K562 (cell line): ENCODE measurements around the gene PMPCA. TPM values are rescaled to one million over a fixed set of nuclear protein-coding genes. Genes with fewer than 3 reads are reported as not detected.

ENCODE experiments used
- CC2D1A ChIP-seq: fragments of 450-650 bp; IDR thresholded peaks from 2 replicates; pipeline ENCODE4 v1.6.1; 2017; ENCODE audit warnings: mild to moderate bottlenecking
- CEBPB ChIP-seq: fragments of 450-650 bp; IDR thresholded peaks from 2 replicates; pipeline ENCODE4 v1.6.1; 2016; ENCODE audit warnings: missing genetic modification characterization, missing compliant biosample characterization
- ESRRA ChIP-seq: fragments of 450-650 bp; IDR thresholded peaks from 2 replicates; pipeline ENCODE4 v1.6.1; 2014; ENCODE audit warnings: low read depth, mild to moderate bottlenecking, moderate library complexity, borderline replicate concordance
- FUS ChIP-seq: fragments of 200-400 bp; formaldehyde crosslinking; optimal IDR thresholded peaks from 2 replicates; pipeline ENCODE3; 2017; ENCODE audit warnings: low read depth, low read length
- GATAD2B ChIP-seq: fragments of 450-650 bp; IDR thresholded peaks from 2 replicates; pipeline ENCODE4 v1.6.1; 2017; ENCODE audit warnings: mild to moderate bottlenecking, borderline replicate concordance
- HDAC2 ChIP-seq: fragments of 450-650 bp; IDR thresholded peaks from 2 replicates; pipeline ENCODE4 v1.6.1; 2016; ENCODE audit warnings: mild to moderate bottlenecking
- LCOR ChIP-seq: sonication (generic); formaldehyde crosslinking; IDR thresholded peaks from 2 replicates; pipeline ENCODE4 v1.8.0; 2022; ENCODE audit warnings: mild to moderate bottlenecking, missing genetic modification reagents
- MYNN ChIP-seq, 2 experiments: sonication (generic); formaldehyde crosslinking in 1 of 2; IDR thresholded peaks; 2 replicates each; pipeline versions ENCODE4 v1.5.0 to v1.6.1; 2016 to 2020; ENCODE audit warnings: antibody characterized with exemption in 1 of 2, missing genetic modification reagents in 1 of 2
- NRF1 ChIP-seq, 2 experiments: fragments of 450-650 bp; IDR thresholded peaks in 1 of 2; conservative IDR thresholded peaks in 1 of 2; 2 replicates each; pipeline ENCODE4 v1.6.1; 2014; ENCODE audit warnings: mild to moderate bottlenecking in 2 of 2
- SUPT5H ChIP-seq: fragments of 450-650 bp; IDR thresholded peaks from 2 replicates; pipeline ENCODE4 v1.6.1; 2016
- ZNF133 ChIP-seq: fragments of 250-450 bp; sonication (Bioruptor Pico); IDR thresholded peaks from 2 replicates; pipeline ENCODE4 v1.4.0; 2020; ENCODE audit warnings: mild to moderate bottlenecking
- ZNF263 ChIP-seq: sonication (generic); formaldehyde crosslinking; IDR thresholded peaks from 2 replicates; pipeline ENCODE4 v1.8.0; 2022; ENCODE audit warnings: mild to moderate bottlenecking, missing genetic modification reagents, borderline replicate concordance
- polyA plus RNA-seq, 8 experiments: library from polyadenylated mRNA; depleted of rRNA in 4 of 8; stranded (reverse) in 5 of 8; unstranded in 3 of 8; fragments of >200 nt; fragmentation: Nextera tagmentation in 2 of 8; fragmentation: Illumina TruSeq in 1 of 8; extraction: Ambion mirVana in 2 of 8; extraction: Trizol in 1 of 8; gene quantifications; 2 replicates each; pipeline versions ENCODE4 v1.2.1 to v1.2.3, GENCODE V29; 2011 to 2014; ENCODE audit warnings: inconsistent platforms in 1 of 8, missing spikeins in 1 of 8
- total RNA-seq, 7 experiments: library from RNA; depleted of rRNA in 6 of 7; stranded (reverse); fragments of >200 nt in 6 of 7; fragmentation: Illumina TruSeq in 2 of 7; extraction: Trizol in 2 of 7; gene quantifications; 2 replicates each; pipeline versions ENCODE4 v1.2.1 to v1.2.3, GENCODE V29; 2011 to 2021; ENCODE audit warnings: low replicate concordance in 1 of 7
- TF ChIP-seq, protein P1 (sequence below), 2 experiments: IDR thresholded peaks; 2 replicates each; pipeline ENCODE4 v1.6.1; 2012; ENCODE audit warnings: improper control_type of control experiment in 2 of 2, low read depth in 2 of 2, low read length in 2 of 2, borderline replicate concordance in 1 of 2
- TF ChIP-seq, protein P2 (sequence below): fragments of 450-650 bp; formaldehyde crosslinking; IDR thresholded peaks from 2 replicates; pipeline ENCODE4 v1.4.0; 2022; ENCODE audit warnings: mild to moderate bottlenecking, moderate library complexity
- TF ChIP-seq, protein P3 (sequence below): fragments of 450-650 bp; IDR thresholded peaks from 2 replicates; pipeline ENCODE4 v1.6.1; 2016; ENCODE audit warnings: borderline replicate concordance
- TF ChIP-seq, protein P4 (sequence below): sonication (generic); formaldehyde crosslinking; IDR thresholded peaks from 2 replicates; pipeline ENCODE4 v1.8.0; 2023; ENCODE audit warnings: mild to moderate bottlenecking, missing genetic modification reagents
- TF ChIP-seq, protein P5 (sequence below): fragments of 450-650 bp; IDR thresholded peaks from 2 replicates; pipeline ENCODE4 v1.6.1; 2016; ENCODE audit warnings: missing biosample characterization, missing genetic modification characterization

The PMPCA gene
- total and polyA plus RNA-seq, 9 of the 15 experiments (the other 6 are each of a cell fraction or from before 2014, with no cell fraction given): 23.9 to 143 (median 86.6) TPM

DNA sequence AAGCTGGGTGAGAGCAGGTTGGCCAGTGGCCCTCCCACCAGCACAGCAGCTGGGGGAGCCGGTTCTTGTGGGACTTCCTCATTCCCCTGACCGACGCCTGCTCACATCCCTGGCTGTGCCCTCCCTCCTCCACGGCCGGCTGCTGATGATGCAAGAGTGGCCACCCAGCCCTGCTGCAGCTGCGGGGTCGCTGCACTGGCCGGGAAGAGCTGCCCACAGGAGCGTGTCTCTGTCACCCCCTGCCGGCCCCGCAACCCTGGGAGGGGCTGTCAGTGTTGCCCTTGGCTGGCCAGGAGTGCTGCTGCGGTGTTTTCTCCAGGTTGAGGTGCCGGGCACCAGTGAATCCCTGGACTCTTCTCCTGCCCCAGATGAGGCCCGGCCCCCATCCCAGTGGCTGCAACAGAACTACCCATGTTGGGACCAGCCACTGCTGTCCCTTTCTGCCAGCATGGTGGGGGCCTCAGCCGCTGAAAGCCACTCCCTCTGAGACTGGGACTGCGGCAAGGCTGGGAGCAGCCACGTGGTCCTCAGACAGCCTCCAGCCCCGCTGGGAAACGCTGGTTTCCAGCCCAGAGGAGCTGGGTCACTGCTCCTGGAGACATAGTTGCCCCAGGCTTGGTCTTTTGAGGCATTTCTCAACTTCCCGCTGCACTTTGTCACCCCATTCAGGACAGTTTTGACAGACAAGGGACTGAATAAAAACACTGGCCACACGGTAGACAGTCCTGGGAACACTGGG lies 37.7 kb upstream of the PMPCA start (continued):
- TF ChIP-seq MYNN (IDR thresholded peaks at IDR 0.05) (peak; percentile 91), MYNN (CRISPR knock-in tag; IDR thresholded peaks at IDR 0.05) (no peak), ZNF133 (CRISPR knock-in tag) (no peak), ZNF263 (CRISPR knock-in tag) (peak; percentile 93), ESRRA (0 out of 2 replicates have a peak, but pooled peaks have one; percentile 9), LCOR (CRISPR knock-in tag) (0 out of 2 replicates have a peak, but pooled peaks have one; percentile 28), HDAC2 (peak; percentile 67), FUS (no peak), SUPT5H (peak; percentile 5; the same call in 1 of the 2 replicates), NRF1 (conservative IDR thresholded peaks at IDR 0.05 in 1 of 2, IDR thresholded peaks at IDR 0.05 in 1 of 2) (peak; percentile 72 to 78), GATAD2B (0 out of 2 replicates have a peak, but pooled peaks have one; percentile 28), CC2D1A (no peak), CEBPB (tag) (peak; percentile 98)
- TF ChIP-seq, protein P1, sequence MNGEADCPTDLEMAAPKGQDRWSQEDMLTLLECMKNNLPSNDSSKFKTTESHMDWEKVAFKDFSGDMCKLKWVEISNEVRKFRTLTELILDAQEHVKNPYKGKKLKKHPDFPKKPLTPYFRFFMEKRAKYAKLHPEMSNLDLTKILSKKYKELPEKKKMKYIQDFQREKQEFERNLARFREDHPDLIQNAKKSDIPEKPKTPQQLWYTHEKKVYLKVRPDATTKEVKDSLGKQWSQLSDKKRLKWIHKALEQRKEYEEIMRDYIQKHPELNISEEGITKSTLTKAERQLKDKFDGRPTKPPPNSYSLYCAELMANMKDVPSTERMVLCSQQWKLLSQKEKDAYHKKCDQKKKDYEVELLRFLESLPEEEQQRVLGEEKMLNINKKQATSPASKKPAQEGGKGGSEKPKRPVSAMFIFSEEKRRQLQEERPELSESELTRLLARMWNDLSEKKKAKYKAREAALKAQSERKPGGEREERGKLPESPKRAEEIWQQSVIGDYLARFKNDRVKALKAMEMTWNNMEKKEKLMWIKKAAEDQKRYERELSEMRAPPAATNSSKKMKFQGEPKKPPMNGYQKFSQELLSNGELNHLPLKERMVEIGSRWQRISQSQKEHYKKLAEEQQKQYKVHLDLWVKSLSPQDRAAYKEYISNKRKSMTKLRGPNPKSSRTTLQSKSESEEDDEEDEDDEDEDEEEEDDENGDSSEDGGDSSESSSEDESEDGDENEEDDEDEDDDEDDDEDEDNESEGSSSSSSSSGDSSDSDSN (IDR thresholded peaks at IDR 0.05; ENCODE audit: borderline replicate concordance in 1 of 2, low read depth in 2 of 2, low read length in 2 of 2): peak in 1 of 2 experiments; percentile 59; a peak in 1 of 4 replicates
- TF ChIP-seq, protein P2, sequence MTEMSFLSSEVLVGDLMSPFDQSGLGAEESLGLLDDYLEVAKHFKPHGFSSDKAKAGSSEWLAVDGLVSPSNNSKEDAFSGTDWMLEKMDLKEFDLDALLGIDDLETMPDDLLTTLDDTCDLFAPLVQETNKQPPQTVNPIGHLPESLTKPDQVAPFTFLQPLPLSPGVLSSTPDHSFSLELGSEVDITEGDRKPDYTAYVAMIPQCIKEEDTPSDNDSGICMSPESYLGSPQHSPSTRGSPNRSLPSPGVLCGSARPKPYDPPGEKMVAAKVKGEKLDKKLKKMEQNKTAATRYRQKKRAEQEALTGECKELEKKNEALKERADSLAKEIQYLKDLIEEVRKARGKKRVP (CRISPR knock-in tag): peak; percentile 91
- TF ChIP-seq, protein P3, sequence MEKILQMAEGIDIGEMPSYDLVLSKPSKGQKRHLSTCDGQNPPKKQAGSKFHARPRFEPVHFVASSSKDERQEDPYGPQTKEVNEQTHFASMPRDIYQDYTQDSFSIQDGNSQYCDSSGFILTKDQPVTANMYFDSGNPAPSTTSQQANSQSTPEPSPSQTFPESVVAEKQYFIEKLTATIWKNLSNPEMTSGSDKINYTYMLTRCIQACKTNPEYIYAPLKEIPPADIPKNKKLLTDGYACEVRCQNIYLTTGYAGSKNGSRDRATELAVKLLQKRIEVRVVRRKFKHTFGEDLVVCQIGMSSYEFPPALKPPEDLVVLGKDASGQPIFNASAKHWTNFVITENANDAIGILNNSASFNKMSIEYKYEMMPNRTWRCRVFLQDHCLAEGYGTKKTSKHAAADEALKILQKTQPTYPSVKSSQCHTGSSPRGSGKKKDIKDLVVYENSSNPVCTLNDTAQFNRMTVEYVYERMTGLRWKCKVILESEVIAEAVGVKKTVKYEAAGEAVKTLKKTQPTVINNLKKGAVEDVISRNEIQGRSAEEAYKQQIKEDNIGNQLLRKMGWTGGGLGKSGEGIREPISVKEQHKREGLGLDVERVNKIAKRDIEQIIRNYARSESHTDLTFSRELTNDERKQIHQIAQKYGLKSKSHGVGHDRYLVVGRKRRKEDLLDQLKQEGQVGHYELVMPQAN: peak; percentile 85
- TF ChIP-seq, protein P4, sequence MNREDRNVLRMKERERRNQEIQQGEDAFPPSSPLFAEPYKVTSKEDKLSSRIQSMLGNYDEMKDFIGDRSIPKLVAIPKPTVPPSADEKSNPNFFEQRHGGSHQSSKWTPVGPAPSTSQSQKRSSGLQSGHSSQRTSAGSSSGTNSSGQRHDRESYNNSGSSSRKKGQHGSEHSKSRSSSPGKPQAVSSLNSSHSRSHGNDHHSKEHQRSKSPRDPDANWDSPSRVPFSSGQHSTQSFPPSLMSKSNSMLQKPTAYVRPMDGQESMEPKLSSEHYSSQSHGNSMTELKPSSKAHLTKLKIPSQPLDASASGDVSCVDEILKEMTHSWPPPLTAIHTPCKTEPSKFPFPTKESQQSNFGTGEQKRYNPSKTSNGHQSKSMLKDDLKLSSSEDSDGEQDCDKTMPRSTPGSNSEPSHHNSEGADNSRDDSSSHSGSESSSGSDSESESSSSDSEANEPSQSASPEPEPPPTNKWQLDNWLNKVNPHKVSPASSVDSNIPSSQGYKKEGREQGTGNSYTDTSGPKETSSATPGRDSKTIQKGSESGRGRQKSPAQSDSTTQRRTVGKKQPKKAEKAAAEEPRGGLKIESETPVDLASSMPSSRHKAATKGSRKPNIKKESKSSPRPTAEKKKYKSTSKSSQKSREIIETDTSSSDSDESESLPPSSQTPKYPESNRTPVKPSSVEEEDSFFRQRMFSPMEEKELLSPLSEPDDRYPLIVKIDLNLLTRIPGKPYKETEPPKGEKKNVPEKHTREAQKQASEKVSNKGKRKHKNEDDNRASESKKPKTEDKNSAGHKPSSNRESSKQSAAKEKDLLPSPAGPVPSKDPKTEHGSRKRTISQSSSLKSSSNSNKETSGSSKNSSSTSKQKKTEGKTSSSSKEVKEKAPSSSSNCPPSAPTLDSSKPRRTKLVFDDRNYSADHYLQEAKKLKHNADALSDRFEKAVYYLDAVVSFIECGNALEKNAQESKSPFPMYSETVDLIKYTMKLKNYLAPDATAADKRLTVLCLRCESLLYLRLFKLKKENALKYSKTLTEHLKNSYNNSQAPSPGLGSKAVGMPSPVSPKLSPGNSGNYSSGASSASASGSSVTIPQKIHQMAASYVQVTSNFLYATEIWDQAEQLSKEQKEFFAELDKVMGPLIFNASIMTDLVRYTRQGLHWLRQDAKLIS (CRISPR knock-in tag): peak; percentile 74; the same call in 1 of the 2 replicates
- TF ChIP-seq, protein P5, sequence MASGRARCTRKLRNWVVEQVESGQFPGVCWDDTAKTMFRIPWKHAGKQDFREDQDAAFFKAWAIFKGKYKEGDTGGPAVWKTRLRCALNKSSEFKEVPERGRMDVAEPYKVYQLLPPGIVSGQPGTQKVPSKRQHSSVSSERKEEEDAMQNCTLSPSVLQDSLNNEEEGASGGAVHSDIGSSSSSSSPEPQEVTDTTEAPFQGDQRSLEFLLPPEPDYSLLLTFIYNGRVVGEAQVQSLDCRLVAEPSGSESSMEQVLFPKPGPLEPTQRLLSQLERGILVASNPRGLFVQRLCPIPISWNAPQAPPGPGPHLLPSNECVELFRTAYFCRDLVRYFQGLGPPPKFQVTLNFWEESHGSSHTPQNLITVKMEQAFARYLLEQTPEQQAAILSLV: peak; percentile 71; the same call in 1 of the 2 replicates
